ENCODE measurements around the gene MAFG. TPM values are rescaled to one million over a fixed set of nuclear protein-coding genes. Genes with fewer than 3 reads are reported as not detected.

Gene MAFG
- total RNA-seq, 1 experiment from 2014 or later: 31.4 TPM

DNA sequence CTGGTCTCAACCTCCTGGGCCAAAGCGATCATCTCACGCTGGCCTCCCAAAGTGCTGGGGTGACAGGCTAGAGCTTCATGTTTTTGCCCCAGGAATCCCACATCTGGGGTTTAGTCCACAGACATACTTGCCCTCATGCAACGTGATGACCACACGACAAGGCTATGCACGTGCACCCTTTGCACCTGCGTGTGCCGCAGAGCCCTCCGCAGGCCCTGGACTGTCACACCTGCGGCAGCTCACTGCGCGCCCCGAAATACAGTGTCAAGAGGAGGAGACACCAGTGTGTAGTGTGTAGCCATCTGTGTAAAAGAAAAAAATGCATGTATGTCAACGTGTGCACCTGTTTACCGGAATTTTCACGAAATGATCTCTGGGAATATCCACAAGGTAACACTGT, 23.0 kb upstream of the MAFG start:
- TF ChIP-seq, protein P1, sequence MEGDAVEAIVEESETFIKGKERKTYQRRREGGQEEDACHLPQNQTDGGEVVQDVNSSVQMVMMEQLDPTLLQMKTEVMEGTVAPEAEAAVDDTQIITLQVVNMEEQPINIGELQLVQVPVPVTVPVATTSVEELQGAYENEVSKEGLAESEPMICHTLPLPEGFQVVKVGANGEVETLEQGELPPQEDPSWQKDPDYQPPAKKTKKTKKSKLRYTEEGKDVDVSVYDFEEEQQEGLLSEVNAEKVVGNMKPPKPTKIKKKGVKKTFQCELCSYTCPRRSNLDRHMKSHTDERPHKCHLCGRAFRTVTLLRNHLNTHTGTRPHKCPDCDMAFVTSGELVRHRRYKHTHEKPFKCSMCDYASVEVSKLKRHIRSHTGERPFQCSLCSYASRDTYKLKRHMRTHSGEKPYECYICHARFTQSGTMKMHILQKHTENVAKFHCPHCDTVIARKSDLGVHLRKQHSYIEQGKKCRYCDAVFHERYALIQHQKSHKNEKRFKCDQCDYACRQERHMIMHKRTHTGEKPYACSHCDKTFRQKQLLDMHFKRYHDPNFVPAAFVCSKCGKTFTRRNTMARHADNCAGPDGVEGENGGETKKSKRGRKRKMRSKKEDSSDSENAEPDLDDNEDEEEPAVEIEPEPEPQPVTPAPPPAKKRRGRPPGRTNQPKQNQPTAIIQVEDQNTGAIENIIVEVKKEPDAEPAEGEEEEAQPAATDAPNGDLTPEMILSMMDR (conservative IDR thresholded peaks at IDR 0.05): no peak
- H2BK15ac ChIP-seq (ENCODE audit: low read depth, low read length): no peak overlapping the region

More for the DNA sequence above, 23.0 kb upstream of the MAFG start:
- Histone ChIP-seq H2AFZ (ENCODE audit: low read length) (no peak overlapping the region), H2BK20ac (ENCODE audit: low read depth, low read length, poor library complexity, severe bottlenecking) (no peak overlapping the region), H4K91ac (ENCODE audit: insufficient read length, low read depth, low read length) (no peak overlapping the region), H4K20me1 (ENCODE audit: control insufficient read depth, insufficient read depth, insufficient read length) (no peaks in the 10 kb centered on the region), H2BK120ac (ENCODE audit: low read depth, low read length, poor library complexity, severe bottlenecking) (no peak overlapping the region), H4K5ac (ENCODE audit: insufficient read length, low read depth, low read length) (no peak overlapping the region), H3T11ph (ENCODE audit: low read length) (no peak overlapping the region), H3K56ac (ENCODE audit: insufficient read length, low read depth, low read length) (no peak overlapping the region), H3K23ac (ENCODE audit: insufficient read length, low read depth, low read length) (no peak overlapping the region), H2AK5ac (ENCODE audit: insufficient read length, low read length) (no peak overlapping the region), H3K79me1 (ENCODE audit: insufficient read depth, low read depth, low read length, poor library complexity, severe bottlenecking) (no peaks in the 10 kb centered on the region), H3K14ac (ENCODE audit: insufficient read depth, low read length) (no peak overlapping the region), H3K4me1 (ENCODE audit: insufficient read depth, low read length) (no peaks in the 10 kb centered on the region), H3K27me3 (ENCODE audit: insufficient read depth, low read length) (no peaks in the 10 kb centered on the region), H3K4ac (ENCODE audit: low read depth, low read length) (no peak overlapping the region), H2BK12ac (ENCODE audit: insufficient read length, low read depth, low read length) (no peak overlapping the region), H2BK5ac (ENCODE audit: insufficient read length, low read length) (no peak overlapping the region), H4K8ac (replicated peaks; ENCODE audit: insufficient read length, low read depth, low read length) (no peak overlapping the region), H3K79me2 (ENCODE audit: insufficient read depth, low read length) (no peaks in the 10 kb centered on the region), H3K27ac (ENCODE audit: insufficient read length, low read depth, low read length) (no peak overlapping the region), H3K9me3 (ENCODE audit: control insufficient read depth, low read depth, low read length) (no peaks in the 10 kb centered on the region), H3K4me2 (ENCODE audit: insufficient read depth, insufficient read length, low read length) (no peak overlapping the region), H3K18ac (ENCODE audit: insufficient read length, low read depth, low read length) (no peak overlapping the region), H3K9ac (ENCODE audit: extremely low read depth, insufficient read length, low read length) (no peak overlapping the region), H3K23me2 (ENCODE audit: insufficient read length, low read depth, low read length, poor library complexity, severe bottlenecking) (no peaks in the 10 kb centered on the region)
- Mint-ChIP-seq H3K9me3 (no peaks in the 10 kb centered on the region), H3K4me3 (no peak overlapping the region), H3K4me1 (peaks cover 2 to 9% of the 10 kb centered on the region in 2 experiments), H3K27ac (no peak overlapping the region; a peak in 1 of 7 replicates), H3K36me3 (ENCODE audit: insufficient read depth in 1 of 3, low read depth in 3 of 3) (no peaks in the 10 kb centered on the region), H3K27me3 (ENCODE audit: low read depth) (peaks cover 52% of the 10 kb centered on the region)
- no peak for DNase-seq
- WGBS (ENCODE audit: extremely low coverage, insufficient read length, low lambda C conversion rate): no CpG with 5 or more reads among the region's 15 CpGs

Measured in H9 (cell line).